ENCODE measurements around the gene AADAT.
A peak's percentile ranks its signal among the peaks of the same experiment; 100 is the strongest.

Gene AADAT

GRCh38 chr4:170026253-170027021, 63.3 kb downstream of the AADAT start, which contains the start of gene MFAP3L:
Gene MFAP3L, minus strand, starts transcription at chr4:170026395. Its CDS starts 20,518 bp downstream, at chr4:170005877.
- DNase-seq = peak; percentile 73

GRCh38 chr4:170025523-170026252, 64.1 kb downstream of the AADAT start:
- no peak for DNase-seq

- DNase-seq = no peak
Observed at GRCh38 chr4:170022211-170022610, 67.5 kb downstream of the AADAT start.

- no peak for DNase-seq
Observed at GRCh38 chr4:170017252-170017651, 72.5 kb downstream of the AADAT start.

GRCh38 chr4:170015285-170015684, 74.5 kb downstream of the AADAT start:
- DNase-seq = no peak

GRCh38 chr4:170014359-170015011, 75.3 kb downstream of the AADAT start:
- no peak for DNase-seq

- no peak for DNase-seq
Observed at GRCh38 chr4:170012629-170012958, 77.2 kb downstream of the AADAT start.

GRCh38 chr4:170011921-170012628, 77.7 kb downstream of the AADAT start:
- peak; percentile 89 for DNase-seq

Measured in GF-D8 (cell line).